ENCODE measurements around the gene DOK4.

DNA sequence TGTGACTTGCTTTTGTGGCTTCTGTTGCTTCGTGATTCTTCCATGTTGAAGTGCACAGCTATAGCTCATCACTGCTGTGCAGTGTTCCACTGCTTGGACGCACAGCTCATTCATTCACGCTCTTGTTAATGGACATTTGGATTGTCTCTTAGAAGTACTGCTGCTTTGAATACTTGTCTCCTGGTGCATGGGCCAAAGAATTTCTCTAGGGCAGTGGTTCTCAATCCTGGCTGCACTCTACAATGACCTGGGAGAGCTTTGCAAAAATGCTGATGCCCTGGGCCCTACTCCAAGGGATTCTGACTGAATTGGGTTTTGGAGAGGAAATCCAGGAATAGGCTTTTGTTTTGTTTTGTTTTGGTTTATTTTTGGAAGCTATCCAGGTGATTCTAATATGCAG lies 61.7 kb downstream of the DOK4 start:
- TF ChIP-seq, protein P1, sequence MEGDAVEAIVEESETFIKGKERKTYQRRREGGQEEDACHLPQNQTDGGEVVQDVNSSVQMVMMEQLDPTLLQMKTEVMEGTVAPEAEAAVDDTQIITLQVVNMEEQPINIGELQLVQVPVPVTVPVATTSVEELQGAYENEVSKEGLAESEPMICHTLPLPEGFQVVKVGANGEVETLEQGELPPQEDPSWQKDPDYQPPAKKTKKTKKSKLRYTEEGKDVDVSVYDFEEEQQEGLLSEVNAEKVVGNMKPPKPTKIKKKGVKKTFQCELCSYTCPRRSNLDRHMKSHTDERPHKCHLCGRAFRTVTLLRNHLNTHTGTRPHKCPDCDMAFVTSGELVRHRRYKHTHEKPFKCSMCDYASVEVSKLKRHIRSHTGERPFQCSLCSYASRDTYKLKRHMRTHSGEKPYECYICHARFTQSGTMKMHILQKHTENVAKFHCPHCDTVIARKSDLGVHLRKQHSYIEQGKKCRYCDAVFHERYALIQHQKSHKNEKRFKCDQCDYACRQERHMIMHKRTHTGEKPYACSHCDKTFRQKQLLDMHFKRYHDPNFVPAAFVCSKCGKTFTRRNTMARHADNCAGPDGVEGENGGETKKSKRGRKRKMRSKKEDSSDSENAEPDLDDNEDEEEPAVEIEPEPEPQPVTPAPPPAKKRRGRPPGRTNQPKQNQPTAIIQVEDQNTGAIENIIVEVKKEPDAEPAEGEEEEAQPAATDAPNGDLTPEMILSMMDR (IDR thresholded peaks at IDR 0.05), result no peak
- TF ChIP-seq POLR2A (IDR thresholded peaks at IDR 0.05), result no peak

Measured in uterus (tissue), 2 donors.